Iris pigment epithelial cell (primary cell): ENCODE measurements around the gene RNASEH2B.

Experiments used
- DNase-seq: peaks from one replicate; pipeline ENCODE4 v3.0.0-alpha.2; 2011; ENCODE audit warnings: low read depth

The RNASEH2B gene, protein sequence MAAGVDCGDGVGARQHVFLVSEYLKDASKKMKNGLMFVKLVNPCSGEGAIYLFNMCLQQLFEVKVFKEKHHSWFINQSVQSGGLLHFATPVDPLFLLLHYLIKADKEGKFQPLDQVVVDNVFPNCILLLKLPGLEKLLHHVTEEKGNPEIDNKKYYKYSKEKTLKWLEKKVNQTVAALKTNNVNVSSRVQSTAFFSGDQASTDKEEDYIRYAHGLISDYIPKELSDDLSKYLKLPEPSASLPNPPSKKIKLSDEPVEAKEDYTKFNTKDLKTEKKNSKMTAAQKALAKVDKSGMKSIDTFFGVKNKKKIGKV

DNA sequence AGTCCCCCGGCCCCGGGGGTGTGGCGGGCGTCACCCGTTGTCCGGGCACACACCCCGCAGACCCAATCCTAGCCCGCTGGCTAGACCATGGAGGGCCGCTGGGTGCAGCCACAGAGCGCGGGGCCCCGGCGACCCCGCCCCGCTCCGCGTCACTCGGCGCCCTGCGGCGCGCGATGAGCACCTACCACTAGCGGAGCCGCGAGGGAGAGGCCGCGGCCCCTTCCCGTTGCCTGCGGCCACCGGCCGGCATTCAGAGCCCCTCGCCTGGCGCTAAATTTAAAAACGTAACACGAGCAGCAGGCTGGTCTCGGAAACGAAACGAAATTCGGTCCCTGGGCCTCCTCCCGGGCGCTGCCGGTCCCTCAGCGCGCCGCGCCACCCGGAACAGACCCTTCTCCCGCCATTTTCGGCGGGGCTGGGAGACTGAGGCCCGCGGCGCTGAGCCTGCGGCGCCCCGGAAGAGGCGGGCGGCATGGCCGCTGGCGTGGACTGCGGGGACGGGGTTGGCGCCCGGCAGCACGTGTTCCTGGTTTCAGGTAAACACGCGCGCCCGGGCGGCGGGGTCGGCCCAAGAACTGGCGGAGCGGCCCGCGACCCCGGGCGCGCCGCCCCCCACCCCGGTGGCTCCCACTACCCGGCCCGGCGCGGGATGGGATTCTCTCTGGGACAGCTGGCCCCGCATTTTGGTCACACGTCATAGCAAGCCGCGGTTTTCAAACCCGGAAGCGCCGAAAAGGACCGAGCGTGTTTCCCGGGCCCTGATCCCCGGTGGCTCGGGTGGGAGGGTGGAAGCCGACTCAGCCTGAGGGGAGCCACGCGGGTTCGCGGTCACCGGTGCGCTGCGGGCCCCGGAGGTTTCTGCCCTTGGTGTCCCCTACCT lies at the start of gene RNASEH2B:
Gene RNASEH2B (plus strand): TSS at position 187 of the 880 bp plus-strand sequence. CDS start 286 bp downstream, at position 473.
- peak; percentile 59 for DNase-seq

DNA sequence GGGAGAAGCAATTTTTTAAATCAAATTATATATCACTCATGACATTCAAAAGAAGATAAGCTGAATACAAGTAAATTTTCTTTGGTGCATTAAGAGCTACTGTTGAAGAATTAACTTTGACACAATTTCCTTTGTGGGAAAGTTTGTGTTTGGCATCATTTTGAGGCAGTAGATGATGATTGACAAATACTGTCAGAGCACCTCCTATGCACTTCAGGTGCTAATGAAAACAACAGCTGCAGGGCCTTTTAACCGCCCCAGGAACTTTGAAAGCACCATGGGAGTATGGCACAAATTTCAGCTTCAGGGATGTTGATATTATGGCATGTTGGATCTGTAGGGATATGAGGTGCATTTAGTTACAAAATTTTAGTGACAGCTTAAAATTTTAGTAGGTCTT lies 45.1 kb upstream of the RNASEH2B start:
- no peak for DNase-seq

DNA sequence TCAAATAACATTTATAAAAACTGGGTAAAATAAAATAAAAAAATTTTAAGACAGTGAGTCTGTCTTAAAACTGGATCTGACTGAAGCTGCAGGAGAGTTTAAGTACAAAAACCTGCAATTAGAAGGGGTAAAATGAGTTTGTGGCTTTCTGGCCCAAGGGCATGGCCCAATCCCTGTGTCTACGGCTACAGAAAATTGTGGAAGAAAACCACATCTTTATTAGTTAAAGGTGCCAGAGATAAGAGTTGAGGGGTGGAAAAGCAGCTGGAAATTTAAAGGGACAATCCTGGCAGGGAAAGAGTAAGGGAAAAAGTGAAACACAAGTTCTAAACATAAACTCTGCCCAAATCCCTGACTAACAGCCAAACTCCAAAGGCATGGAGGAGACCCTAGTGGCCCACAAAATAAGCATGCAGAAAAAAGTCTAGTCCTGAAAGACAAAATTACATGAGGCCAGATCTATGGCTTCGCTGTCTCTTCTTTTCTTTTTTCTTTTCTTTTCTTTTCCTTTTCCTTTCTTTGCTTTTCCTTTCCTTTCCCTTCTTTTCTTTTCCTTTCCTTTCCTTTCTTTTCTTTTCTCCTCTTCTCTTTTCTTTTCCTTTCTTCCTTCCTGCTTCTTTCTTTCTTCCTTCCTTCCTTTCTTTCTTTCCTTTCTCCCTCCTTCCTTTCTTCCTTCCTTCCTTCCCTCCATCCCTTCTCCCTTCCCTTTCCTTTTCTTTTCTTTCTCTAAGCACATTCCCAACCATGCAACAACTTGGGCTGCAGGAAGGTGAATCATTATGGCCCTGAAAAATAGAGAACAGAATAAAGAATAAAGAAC lies 42.6 kb upstream of the RNASEH2B start:
- DNase-seq = no peak

DNA sequence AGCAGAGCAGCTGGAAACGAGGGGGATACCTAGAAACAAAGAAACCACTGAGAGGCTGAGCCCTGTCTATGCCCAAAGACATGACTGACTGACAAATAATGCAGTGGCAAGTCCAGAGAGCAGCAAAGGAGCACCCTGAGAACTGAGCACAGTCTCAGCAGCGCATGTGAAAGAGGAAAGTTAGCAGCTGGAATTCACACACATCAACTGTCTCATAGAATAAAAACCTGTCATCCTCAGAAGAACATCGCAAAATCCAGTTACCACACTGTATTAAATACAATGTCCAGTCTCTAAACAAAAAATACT lies 42.0 kb upstream of the RNASEH2B start:
- DNase-seq = no peak

DNA sequence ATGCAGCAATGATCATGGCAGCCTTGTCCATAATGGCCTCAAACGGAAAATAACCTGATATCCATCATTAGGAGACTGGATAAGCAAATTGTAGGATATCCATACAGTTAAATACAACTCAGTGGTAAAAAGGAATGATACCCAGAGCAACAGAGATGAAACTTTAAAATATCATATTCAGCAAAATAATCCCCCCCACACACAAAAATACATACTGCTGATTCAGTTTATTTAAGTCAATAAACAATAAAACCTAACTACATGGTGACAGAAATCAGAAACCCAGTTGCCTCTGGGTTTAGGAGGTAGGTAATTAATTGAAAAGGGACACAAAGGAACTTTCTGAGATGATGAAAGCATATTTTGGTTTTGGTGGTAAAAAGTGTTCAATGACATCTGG lies 38.2 kb upstream of the RNASEH2B start:
- no peak for DNase-seq

DNA sequence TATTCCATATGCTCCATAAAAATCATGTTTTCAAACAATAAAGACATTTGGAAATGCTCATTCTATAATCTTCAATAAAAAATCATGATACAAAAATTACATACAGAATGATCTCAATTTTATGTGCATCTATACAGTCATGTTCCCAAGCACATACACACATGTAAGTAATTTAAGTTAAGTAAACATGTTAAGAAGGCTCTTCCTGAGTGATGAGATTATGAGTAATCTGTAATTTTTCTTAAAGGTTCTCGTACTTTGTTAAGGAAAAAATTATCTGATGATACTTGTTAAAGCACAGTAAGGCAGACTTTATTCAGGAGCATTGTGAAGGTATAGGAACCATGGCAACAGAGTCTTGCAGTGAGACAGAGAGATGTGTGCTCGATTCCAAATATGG lies 36.1 kb upstream of the RNASEH2B start:
- no peak for DNase-seq

DNA sequence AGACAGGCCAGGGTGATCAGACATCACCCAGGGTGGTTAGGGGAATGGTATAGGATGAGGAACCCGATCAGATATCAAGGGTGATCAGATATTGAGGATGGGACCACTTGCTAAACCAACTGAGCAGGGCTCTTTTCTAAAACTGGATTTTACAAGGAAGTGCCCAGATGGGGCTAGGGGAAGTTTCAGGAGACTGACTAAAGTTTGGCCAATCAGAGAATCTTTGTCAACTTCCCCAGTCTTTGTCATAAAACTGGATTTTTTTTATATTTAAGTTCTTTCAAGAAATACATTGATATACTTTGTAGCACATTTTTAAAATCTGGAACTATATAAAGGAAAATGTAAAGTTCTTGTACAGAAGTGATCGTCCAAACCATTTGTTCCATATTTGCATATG lies 35.6 kb upstream of the RNASEH2B start:
- DNase-seq = no peak

DNA sequence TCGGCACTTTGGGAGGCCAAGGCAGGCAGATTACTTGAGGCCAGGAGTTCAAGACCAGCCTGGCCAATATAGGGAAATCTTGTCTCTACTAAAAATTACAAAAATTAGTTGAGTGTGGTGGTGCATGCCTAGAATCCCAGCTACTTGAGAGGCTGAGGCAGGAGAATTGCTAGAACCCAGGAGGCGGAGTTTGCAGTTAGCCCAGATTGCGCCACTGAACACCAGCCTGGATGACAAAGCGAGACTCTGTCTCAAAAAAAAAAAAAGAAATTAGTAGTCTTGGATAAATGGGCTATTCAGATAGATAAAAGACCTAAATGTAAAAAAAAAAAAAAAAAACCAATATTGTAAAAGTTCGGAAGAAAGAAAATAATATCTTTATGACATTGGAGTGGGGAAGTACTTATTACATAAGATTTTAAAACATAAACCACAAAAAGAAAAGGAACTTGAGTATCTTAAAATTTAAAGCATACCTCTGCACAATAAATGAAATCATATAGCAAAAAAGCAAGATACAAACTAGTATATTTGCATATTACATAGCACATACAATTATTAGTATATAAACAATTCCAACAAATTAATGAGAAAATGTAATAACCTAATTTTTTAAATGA lies 26.7 kb upstream of the RNASEH2B start:
- DNase-seq = no peak

DNA sequence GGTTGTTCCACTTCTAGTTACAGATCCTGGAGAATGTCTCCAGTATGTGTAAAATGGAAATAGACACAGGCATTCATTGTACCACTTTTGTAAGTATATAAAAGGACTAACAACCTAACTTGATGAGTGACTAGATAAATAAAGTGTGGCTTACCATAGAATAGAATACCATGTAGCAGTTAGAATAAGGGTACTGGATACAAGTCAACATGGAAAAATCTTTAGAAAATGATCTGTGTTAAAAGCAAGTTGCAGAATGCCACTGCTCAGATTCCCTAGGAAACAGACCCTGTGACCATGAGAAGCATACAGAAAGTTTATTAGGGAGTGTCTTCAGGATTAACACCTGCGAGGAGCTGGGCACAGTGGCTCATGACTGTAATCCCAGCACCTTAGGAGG lies 25.9 kb upstream of the RNASEH2B start:
- DNase-seq = no peak

DNA sequence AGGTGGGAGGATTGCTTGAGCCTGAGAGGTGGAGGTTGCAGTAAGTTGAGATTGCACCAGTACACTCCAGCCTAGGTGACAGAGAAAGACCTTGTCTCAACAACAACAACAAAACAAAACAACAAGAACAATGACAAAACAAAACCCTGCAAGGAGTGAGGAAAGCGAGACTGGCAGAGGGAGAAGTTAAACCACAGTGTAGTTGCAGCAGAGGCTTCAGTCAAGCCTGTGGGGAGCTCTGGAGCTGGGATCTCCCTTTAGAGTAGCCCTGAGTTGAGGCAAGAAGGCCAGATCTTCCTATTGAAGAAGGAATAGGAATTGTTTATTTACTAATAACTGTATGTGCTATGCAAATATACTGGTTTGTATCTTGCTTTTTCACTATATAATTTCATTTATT lies 25.3 kb upstream of the RNASEH2B start:
- no peak for DNase-seq

DNA sequence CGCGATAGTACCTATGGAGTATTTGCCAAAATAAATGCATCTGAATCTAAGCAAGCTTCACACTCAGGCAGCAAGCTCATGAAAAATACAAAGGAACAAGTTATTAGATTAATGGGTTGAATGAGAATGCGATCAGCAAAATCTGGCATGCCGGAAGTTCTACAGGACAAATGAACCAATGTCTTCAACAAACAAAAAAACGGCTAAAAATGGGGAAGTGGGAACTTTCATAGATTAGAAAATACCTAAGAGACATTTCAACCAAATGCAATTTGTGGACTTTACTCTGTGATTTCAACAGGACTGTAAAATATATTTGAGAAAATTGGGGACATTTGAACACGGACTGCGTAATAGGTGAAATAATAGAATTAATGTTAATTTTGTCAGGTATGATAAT lies 22.4 kb upstream of the RNASEH2B start:
- no peak for DNase-seq

DNA sequence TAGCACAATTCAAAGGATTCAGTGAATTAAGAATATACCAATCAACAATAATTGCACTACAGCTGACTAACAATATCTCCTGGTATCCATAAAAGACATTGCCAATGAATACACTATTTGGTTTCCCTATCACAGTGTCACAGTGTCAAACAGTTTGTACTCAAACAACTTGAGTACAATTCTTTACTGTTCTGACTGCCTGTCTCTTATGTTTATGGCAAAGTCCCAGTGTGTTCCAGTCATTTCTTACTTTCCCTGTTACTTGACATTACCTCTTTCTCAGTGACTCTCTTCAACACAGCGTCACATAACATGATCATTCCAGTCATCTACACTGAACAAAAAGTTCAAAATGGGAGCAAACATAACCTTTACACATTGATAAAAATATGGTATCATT lies 21.2 kb upstream of the RNASEH2B start:
- no peak for DNase-seq

DNA sequence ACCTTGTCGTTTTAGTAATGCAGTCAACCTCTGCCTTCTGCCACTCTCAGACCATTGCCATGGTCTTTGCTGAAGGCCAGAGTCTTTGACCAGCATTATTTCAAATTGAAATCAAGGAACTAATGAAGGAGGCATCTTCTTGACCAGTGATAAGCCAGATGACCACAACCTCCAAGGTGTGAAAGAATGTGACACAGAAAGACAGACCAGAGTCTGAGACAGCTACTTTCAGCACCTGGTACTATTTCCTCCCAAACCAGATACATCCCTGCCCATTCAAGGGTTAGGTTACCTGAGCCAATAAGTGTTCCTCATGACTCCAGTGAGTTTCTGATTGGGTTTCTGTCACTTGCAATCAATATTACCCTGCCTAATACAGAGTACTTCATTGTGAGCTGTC lies 20.3 kb upstream of the RNASEH2B start:
- DNase-seq = no peak

DNA sequence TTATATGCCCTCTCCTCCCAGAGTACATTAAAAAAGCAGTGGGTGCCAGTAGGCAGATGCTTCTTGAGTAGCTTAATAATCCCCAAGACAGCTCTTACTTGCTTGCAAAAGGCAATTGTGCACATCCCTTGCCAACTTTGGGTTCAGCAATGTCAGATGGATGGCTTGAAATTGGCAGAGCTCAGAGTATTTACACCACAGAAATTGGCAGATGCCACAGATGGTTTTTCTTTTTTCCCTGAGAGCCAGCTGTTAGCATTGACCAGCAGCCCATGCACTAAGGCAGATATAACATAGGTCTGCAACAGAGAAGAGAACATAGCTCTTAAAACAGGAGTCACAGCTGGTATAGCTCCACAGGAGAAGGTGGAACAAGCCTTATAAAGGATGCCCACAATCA lies 18.4 kb upstream of the RNASEH2B start:
- DNase-seq = no peak

DNA sequence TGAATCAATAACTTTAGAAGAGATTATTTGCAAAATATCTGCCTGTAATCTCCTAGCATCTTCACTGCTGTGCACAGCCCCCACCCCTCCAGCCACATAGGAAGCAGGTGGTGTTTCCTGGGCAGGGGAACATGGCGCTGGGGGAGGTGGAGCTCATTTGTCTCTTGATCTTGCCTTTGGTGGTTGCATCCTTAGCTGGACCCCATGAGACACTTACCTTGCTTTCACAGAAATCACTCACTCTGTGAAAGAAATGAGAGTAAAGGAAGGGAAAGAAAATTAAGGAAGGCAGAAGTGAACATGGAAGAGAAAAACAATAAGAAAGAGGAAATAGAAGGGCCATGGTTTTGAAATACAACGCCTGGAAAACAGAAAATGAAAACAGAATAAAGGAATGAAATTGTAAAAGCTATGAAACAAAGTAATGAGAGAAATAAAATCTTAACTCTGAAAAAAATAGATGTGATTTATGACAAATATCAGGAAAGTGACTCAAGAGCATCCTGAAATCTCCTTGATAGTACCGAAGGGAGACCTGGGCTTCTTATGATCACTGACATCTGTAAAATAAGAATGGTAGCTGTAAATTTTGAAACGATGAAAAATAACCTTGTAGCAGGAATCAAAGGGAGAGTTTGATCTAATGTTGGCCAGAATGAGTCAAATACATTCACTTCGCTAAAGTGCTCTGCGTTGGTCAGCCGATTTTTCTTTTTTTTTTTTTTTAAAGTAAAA lies 17.2 kb upstream of the RNASEH2B start:
- DNase-seq = no peak

DNA sequence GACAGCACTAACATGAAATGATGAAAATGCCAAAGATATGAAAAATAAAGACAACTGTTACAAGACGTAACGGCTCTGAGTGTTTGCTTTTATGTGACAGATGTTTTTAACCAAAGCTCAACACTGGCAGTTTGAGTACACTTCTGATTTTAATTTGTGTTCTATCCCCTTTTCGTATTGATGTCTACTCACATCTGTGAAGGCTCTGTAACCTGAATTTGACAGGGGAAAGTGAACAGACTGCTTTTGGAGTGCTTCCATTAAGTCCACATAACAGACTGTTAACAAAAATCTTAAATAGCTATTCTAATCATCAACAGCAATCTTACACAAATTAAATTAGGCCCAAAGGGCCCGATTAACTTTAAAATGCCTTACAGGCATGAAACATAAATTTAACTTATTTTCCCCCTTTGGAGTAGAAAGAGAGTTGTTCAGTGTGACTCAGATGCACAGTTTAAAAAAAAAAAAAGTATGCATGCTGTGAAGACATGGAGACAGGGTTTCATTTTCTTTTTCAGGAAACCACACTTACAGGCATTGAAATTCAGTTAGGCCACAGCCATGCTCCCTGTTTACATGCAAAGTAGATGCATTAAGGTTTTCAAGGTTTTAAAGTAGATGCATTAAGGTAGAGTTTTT lies 16.3 kb upstream of the RNASEH2B start:
- peak; percentile 50 for DNase-seq

DNA sequence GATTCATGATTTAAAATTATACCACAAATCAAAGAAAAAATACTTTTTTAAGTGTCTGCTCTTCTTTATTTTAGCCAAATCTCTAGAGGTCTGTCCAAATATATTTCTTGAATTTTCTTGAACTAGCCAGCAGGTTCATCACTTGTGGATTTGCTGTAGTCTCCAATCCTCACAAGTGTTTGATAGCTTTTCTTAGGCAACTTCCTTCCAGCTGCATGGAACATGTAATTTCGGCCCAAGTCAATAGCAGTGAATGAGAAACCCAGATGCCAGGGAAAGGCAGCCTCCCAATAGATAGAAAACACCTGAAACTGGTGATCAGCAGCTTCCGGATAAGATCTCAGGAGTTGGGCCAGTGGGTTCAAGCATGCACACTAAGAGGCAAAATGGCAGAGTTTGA lies 15.6 kb upstream of the RNASEH2B start:
- DNase-seq = no peak

DNA sequence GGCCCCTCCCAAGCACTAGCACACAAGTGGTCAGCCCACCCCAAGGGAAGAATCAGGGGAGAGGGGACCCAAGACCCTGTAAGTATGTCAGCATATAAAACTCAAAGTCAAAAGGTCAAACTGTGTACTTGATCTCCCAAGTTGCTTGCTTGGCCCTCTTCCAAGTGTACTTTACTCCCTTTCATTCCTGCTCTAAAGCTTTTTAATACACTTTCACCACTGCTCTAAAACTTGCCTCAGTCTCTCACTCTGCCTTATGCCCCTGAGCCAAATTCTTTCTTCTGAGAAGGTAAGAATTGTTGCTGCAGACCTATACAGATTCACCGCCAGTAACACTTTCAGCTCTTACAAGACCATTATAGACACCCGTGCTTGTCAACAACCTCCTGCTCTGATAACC lies 15.1 kb upstream of the RNASEH2B start:
- no peak for DNase-seq

DNA sequence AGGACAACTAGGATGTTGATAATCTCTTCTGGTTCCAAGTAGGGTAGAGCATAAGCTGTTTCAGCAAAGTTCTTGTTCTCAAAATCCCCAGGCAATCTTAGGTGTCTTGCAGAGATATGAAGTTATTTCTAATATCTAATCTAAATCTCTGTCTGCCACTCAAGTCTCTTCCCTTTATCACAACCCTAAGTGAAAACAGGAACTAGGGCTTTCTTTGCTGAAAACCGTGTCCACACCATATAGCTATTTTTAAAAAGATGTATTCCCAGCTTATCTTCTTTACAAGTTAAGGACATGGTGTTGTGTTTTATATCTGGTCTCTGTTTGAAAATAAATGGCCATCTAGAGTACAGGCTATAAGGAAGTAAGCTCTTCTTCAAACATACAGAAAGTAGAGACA lies 11.3 kb upstream of the RNASEH2B start:
- DNase-seq = no peak

DNA sequence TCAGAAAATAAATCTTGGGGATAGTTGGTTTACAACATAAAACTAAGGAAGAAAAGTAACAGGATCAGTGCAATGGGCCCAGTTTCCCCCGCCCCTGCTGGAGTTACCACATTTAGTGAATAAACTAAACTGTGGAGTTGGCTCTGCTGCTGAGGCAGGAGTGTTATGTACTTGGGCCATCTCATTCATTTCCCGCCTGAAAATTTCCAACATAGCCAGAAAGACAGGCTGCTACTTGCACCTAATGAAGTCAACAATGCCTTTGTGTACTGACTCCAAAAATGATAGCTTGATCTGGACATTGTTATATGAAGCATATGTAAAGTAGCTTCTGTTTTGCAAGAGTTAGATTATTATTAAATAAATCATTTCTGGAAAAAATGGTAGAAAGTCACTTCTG lies 7.9 kb upstream of the RNASEH2B start:
- DNase-seq = no peak

DNA sequence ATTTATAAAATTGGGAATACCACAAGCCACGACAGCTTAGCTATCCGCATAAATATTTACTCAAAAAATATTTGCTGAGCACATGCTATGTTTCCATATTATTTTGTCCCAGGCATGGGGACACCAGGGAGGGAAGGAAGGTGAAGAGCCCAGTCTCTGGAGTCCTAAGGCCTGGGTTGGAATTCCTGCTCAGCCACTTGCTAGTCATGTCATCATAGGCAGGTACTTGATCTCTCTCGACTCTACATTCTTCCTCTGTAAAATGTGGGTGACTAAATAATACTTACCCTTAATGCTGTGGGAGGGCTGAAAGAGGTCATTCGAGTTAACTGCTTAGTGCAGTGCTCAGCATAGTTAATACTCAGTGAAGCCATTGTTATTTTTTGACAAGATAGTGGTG lies 4.3 kb upstream of the RNASEH2B start:
- DNase-seq = no peak
